Rectal smooth muscle tissue (tissue), 1 donor: ENCODE results near the gene ARID5B.

Experiments
- H3K27ac ChIP-seq: one replicate; pipeline ENCODE4 v1.7.0; 2013; ENCODE audit warnings: low read depth, low read length, inconsistent platforms
- H3K27me3 ChIP-seq: one replicate; pipeline ENCODE4 v1.7.0; 2013; ENCODE audit warnings: low read length; ENCODE audit not compliant: control insufficient read depth, insufficient read depth
- H3K36me3 ChIP-seq: one replicate; pipeline ENCODE4 v1.7.0; 2013; ENCODE audit warnings: low read length; ENCODE audit not compliant: control insufficient read depth, insufficient read depth
- H3K4me1 ChIP-seq: one replicate; pipeline ENCODE4 v1.7.0; 2013; ENCODE audit warnings: low read length; ENCODE audit not compliant: control insufficient read depth, insufficient read depth
- H3K4me3 ChIP-seq: one replicate; pipeline ENCODE4 v1.7.0; 2013; ENCODE audit warnings: low read length
- H3K9ac ChIP-seq: one replicate; pipeline ENCODE4 v1.7.0; 2013; ENCODE audit warnings: low read length

ARID5B gene

GRCh38 chr10:61995220-61995503, 93.7 kb downstream of the ARID5B start:
- no peak overlapping the region for H3K27ac ChIP-seq
- no peak overlapping the region for H3K9ac ChIP-seq
- no peaks in the 10 kb centered on the region for H3K36me3 ChIP-seq
- no peaks in the 10 kb centered on the region for H3K27me3 ChIP-seq
- H3K4me1 ChIP-seq = peaks cover 24% of the 10 kb centered on the region
- no peak overlapping the region for H3K4me3 ChIP-seq

GRCh38 chr10:61998937-61999336, 97.4 kb downstream of the ARID5B start:
- Histone ChIP-seq H3K9ac (no peak overlapping the region), H3K27me3 (no peaks in the 10 kb centered on the region), H3K27ac (no peak overlapping the region), H3K4me1 (peaks cover 8% of the 10 kb centered on the region), H3K36me3 (no peaks in the 10 kb centered on the region), H3K4me3 (no peak overlapping the region)

GRCh38 chr10:62000037-62000603, 98.6 kb downstream of the ARID5B start:
- Histone ChIP-seq H3K27ac (no peak overlapping the region), H3K27me3 (no peaks in the 10 kb centered on the region), H3K36me3 (no peaks in the 10 kb centered on the region), H3K9ac (no peak overlapping the region), H3K4me3 (no peak overlapping the region), H3K4me1 (peaks cover 6% of the 10 kb centered on the region)

GRCh38 chr10:62000726-62001125, 99.2 kb downstream of the ARID5B start:
- Histone ChIP-seq H3K4me1 (peaks cover 4% of the 10 kb centered on the region), H3K36me3 (no peaks in the 10 kb centered on the region), H3K4me3 (no peak overlapping the region), H3K27ac (no peak overlapping the region), H3K9ac (no peak overlapping the region), H3K27me3 (no peaks in the 10 kb centered on the region)

- H3K27ac ChIP-seq = no peak overlapping the region
Measured at GRCh38 chr10:62001898-62002297, 100.4 kb downstream of the ARID5B start.

GRCh38 chr10:62002753-62003152, 101.3 kb downstream of the ARID5B start:
- Histone ChIP-seq H3K4me3 (no peak overlapping the region), H3K4me1 (peaks cover 2% of the 10 kb centered on the region), H3K9ac (no peak overlapping the region), H3K27me3 (no peaks in the 10 kb centered on the region), H3K27ac (no peak overlapping the region), H3K36me3 (no peaks in the 10 kb centered on the region)

More at GRCh38 chr10:62001898-62002297, 100.4 kb downstream of the ARID5B start:
- Histone ChIP-seq H3K4me1 (peaks cover 2% of the 10 kb centered on the region), H3K27me3 (no peaks in the 10 kb centered on the region), H3K36me3 (no peaks in the 10 kb centered on the region), H3K9ac (no peak overlapping the region), H3K4me3 (no peak overlapping the region)

- peaks cover 2% of the 10 kb centered on the region for H3K4me1 ChIP-seq
- H3K9ac ChIP-seq = no peak overlapping the region
- no peaks in the 10 kb centered on the region for H3K27me3 ChIP-seq
- no peak overlapping the region for H3K27ac ChIP-seq
- H3K36me3 ChIP-seq = no peaks in the 10 kb centered on the region
- H3K4me3 ChIP-seq = no peak overlapping the region
Measured at GRCh38 chr10:62004042-62004441, 102.5 kb downstream of the ARID5B start.

- no peak overlapping the region for H3K4me3 ChIP-seq
- no peak overlapping the region for H3K9ac ChIP-seq
- no peaks in the 10 kb centered on the region for H3K27me3 ChIP-seq
- peaks cover 2% of the 10 kb centered on the region for H3K4me1 ChIP-seq
- no peaks in the 10 kb centered on the region for H3K36me3 ChIP-seq
- H3K27ac ChIP-seq = no peak overlapping the region
Measured at GRCh38 chr10:62005281-62005680, 103.8 kb downstream of the ARID5B start.

GRCh38 chr10:62005687-62006086, 104.2 kb downstream of the ARID5B start:
- Histone ChIP-seq H3K4me3 (no peak overlapping the region), H3K36me3 (no peaks in the 10 kb centered on the region), H3K27me3 (no peaks in the 10 kb centered on the region), H3K4me1 (peaks cover 2% of the 10 kb centered on the region), H3K27ac (no peak overlapping the region), H3K9ac (no peak overlapping the region)

- peaks cover 2% of the 10 kb centered on the region for H3K36me3 ChIP-seq
- peaks cover 2% of the 10 kb centered on the region for H3K4me1 ChIP-seq
- no peaks in the 10 kb centered on the region for H3K27me3 ChIP-seq
- no peak overlapping the region for H3K4me3 ChIP-seq
- no peak overlapping the region for H3K27ac ChIP-seq
- H3K9ac ChIP-seq = no peak overlapping the region
Measured at GRCh38 chr10:62007145-62007544, 105.6 kb downstream of the ARID5B start.

GRCh38 chr10:62008196-62008595, 106.7 kb downstream of the ARID5B start:
- Histone ChIP-seq H3K36me3 (peaks cover 5% of the 10 kb centered on the region), H3K27ac (no peak overlapping the region), H3K4me3 (no peak overlapping the region), H3K27me3 (no peaks in the 10 kb centered on the region), H3K9ac (no peak overlapping the region), H3K4me1 (peaks cover 2% of the 10 kb centered on the region)

- no peak overlapping the region for H3K9ac ChIP-seq
- H3K27ac ChIP-seq = no peak overlapping the region
- no peaks in the 10 kb centered on the region for H3K27me3 ChIP-seq
- H3K4me3 ChIP-seq = no peak overlapping the region
- H3K4me1 ChIP-seq = peaks cover 2% of the 10 kb centered on the region
- H3K36me3 ChIP-seq = peaks cover 5% of the 10 kb centered on the region
Measured at GRCh38 chr10:62008946-62009345, 107.4 kb downstream of the ARID5B start.

- Histone ChIP-seq H3K36me3 (peaks cover 5% of the 10 kb centered on the region), H3K27me3 (no peaks in the 10 kb centered on the region), H3K9ac (no peak overlapping the region), H3K27ac (no peak overlapping the region), H3K4me3 (no peak overlapping the region), H3K4me1 (no peaks in the 10 kb centered on the region)
Measured at GRCh38 chr10:62010366-62010765, 108.9 kb downstream of the ARID5B start.
